GM19452 (cell line): ENCODE measurements around the gene SMARCD3.

Source experiments
- ATAC-seq: cut with Tn5 transposase; IDR thresholded peaks from one replicate; pipeline ENCODE4 v1.9.1; 2021; ENCODE audit not compliant: unreplicated experiment

Gene SMARCD3

DNA sequence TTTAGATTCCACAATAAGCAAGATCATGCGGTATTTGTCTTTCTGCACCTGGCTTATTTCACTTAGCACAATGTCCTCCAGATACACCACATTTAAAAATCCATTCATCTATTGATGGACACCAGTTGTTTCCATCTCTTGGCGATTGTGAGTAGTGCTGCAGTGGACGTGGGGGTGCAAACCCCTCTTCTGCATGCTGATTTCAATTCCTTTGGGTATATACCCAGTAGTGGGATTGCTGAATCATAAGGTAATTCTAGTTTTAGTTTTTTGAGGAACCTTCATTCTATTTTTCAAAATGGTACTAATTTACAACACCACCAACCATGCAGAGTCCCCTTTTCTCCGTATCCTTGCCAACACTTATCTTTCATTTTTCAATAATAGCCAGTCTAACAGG, 59.5 kb downstream of the SMARCD3 start:
- no peak for ATAC-seq
